Suprapubic skin (tissue), 3 donors: ENCODE results near the gene SEPTIN11.

Source experiments
- EP300 ChIP-seq: sonication (generic); formaldehyde crosslinking; IDR thresholded peaks from one replicate; pipeline ENCODE4 v1.6.1; 2017; ENCODE audit warnings: antibody characterized with exemption
- TF ChIP-seq, protein P1 (sequence below), 2 donors: fragments of 200-600 bp in 1 of 2; fragments of 450-650 bp in 1 of 2; sonication (generic) in 1 of 2; IDR thresholded peaks; one replicate each; pipeline ENCODE4 v1.5.1; 2016 to 2019; ENCODE audit warnings: antibody characterized with exemption in 2 of 2, mild to moderate bottlenecking in 1 of 2, moderate library complexity in 1 of 2

DNA sequence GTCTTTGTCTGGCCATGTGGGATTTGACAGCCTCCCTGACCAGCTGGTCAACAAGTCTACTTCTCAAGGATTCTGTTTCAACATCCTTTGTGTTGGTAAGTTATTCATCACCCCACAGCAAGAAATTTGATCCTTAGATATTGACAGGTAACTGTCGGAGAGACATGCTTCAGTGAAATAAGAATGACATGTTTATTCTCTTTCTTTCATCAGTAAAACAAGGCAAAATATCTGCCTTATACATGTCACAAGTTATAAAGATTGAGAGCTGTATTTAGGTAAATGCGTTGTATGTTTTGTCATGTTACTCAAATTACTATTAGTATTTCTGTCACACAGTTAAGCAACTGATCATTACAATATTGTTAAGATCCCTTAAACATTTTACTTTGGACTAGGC is 46.9 kb downstream of the SEPTIN11 start:
- TF ChIP-seq, protein P1, sequence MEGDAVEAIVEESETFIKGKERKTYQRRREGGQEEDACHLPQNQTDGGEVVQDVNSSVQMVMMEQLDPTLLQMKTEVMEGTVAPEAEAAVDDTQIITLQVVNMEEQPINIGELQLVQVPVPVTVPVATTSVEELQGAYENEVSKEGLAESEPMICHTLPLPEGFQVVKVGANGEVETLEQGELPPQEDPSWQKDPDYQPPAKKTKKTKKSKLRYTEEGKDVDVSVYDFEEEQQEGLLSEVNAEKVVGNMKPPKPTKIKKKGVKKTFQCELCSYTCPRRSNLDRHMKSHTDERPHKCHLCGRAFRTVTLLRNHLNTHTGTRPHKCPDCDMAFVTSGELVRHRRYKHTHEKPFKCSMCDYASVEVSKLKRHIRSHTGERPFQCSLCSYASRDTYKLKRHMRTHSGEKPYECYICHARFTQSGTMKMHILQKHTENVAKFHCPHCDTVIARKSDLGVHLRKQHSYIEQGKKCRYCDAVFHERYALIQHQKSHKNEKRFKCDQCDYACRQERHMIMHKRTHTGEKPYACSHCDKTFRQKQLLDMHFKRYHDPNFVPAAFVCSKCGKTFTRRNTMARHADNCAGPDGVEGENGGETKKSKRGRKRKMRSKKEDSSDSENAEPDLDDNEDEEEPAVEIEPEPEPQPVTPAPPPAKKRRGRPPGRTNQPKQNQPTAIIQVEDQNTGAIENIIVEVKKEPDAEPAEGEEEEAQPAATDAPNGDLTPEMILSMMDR (IDR thresholded peaks at IDR 0.05), result no peak
- no peak for TF ChIP-seq EP300
